GM19099 (cell line): ENCODE data around the gene STAMBPL1.

ENCODE experiments used
- POLR2A ChIP-seq: IDR thresholded peaks from 3 replicates; pipeline ENCODE4 v1.6.1; 2011; ENCODE audit warnings: low read depth; ENCODE audit not compliant: insufficient read length; ENCODE audit errors: extremely low read depth

STAMBPL1 gene

DNA sequence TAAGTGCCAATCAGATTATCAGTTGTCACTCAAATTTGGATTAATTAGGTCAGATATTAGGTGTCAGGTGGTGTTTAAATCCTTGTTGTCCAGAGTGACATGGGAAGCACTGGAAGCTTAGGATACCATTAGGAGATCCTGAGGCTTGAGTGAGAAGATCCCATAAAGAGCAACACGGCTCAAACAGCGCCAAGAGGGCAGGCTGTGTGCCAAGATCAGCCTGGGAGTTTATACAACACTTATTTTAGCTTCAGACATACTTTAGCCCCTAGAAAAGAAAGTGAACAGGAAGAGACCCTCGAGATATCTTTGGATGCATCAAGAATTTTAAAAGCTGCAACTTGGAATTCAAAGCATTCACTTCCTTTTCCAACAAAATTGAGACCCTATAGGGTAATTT lies 86.8 kb downstream of the STAMBPL1 start:
- no peak for TF ChIP-seq POLR2A

- TF ChIP-seq POLR2A, result no peak
Measured at GRCh38 chr10:88968391-88968790, 88.3 kb downstream of the STAMBPL1 start.

DNA sequence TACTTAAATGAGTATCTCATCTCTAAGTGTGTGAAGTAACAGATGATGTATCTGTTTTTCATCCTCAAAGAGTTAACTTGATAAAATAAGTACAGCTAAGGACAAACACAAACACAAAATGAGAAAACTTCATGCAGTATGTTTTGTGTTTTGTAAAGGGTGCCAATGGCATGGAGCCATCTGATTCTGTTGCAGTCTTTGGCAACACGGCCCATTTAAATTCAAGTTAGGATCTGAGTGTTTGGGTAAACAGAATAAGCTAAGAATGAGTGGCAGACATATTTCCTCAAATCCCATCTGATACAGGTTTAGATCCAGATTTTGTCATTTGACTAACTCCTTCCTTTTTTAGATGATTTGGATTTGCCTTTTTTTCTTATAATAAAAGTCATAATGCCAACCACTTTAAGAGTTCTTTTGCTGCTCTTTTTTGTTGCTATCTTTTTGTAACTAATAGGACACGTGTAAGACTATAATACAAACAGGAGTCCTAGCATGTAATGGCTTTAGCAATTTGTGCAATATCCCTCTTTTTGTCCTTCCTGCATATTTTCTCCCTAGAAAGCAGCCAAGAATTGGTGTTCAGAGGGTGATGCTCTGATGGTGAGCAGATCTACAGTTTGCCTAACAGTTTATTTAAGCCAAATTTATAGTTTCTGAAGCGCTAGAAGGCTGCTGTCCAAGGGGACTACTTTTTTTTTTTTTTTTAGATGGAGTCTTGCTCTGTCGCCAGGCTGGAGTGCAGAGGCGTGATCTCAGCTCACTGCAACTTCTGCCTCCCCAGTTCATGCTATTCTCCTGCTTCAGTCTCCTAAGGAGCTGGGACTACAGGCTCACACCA lies 91.4 kb downstream of the STAMBPL1 start:
- no peak for TF ChIP-seq POLR2A
